Measurements from ENCODE around the gene SMAP2.

SMAP2 gene

DNA sequence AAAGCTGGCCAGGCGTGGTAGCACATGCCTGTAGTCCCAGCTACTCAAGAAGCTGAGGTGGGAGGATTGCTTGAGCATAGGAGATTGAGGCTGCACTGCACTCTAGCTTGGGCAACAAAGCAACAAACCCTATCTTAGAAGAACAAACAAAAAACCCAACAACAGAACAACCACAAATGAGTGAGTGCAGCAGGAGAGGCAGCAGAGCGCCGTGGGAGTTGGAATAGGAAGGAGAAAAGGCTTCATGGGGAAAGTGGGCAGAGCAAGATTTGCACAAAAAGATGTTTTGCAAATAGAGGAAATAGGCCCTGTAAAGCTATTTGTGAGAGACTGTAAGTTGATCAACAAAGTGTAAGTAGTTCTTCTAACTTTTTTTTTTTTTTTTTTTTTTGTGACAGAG lies 19.6 kb downstream of the SMAP2 start:
- H3K36me3 ChIP-seq (ENCODE audit: control insufficient read depth, insufficient read depth, low read length, severe bottlenecking) = no peaks in the 10 kb centered on the region
- H3K9ac ChIP-seq (ENCODE audit: low read length) = no peak overlapping the region
- no peak for DNase-seq (ENCODE audit: low read depth)
- H3K4me3 ChIP-seq (ENCODE audit: low read length) = no peak overlapping the region
- H3K4me1 ChIP-seq (ENCODE audit: control insufficient read depth, insufficient read depth, low read length) = peaks cover 51% of the 10 kb centered on the region
- H3K27me3 ChIP-seq (replicated peaks; ENCODE audit: control insufficient read depth, insufficient read depth, low read length) = no peaks in the 10 kb centered on the region
- H3K9me3 ChIP-seq (ENCODE audit: control insufficient read depth, low read length) = no peaks in the 10 kb centered on the region

DNA sequence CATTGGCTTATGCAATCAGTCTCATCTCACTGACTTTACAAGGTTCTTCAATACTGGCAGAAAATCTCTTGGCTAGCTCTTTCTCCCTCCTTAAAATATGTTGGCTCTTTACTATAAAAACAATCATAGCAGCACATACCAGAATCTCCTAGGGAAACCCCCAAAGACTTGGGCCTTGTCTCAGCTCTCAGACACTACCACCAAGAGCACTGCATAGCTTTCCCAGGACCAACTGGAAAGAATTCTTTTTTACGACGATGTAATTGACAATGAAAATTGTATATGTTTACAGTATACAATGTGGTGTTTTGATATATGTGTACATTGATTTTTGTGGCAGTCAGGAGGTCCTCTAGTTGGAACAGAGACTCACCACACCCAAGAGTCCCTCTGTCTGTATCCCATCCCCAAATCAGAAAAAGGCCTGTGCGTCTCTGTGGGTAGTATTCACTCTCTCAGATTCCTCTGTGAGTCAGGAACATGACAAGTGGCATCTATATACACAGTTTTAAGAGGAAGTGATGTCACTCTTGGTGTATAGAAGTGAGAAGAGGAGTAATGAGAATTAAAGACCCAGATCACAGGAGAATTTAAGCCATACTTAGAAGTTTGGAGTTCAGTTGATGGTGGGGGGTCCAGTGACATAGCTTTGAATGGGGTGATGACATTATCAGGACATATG lies 21.1 kb downstream of the SMAP2 start:
- no peak overlapping the region for H3K9ac ChIP-seq (ENCODE audit: low read length)
- peak; percentile 51 for DNase-seq (ENCODE audit: low read depth)
- no peak overlapping the region for H3K4me3 ChIP-seq (ENCODE audit: low read length)
- H3K27me3 ChIP-seq (replicated peaks; ENCODE audit: control insufficient read depth, insufficient read depth, low read length) = no peaks in the 10 kb centered on the region
- H3K36me3 ChIP-seq (ENCODE audit: control insufficient read depth, insufficient read depth, low read length, severe bottlenecking) = no peaks in the 10 kb centered on the region
- H3K4me1 ChIP-seq (ENCODE audit: control insufficient read depth, insufficient read depth, low read length) = peaks cover 45% of the 10 kb centered on the region
- no peaks in the 10 kb centered on the region for H3K9me3 ChIP-seq (ENCODE audit: control insufficient read depth, low read length)

DNA sequence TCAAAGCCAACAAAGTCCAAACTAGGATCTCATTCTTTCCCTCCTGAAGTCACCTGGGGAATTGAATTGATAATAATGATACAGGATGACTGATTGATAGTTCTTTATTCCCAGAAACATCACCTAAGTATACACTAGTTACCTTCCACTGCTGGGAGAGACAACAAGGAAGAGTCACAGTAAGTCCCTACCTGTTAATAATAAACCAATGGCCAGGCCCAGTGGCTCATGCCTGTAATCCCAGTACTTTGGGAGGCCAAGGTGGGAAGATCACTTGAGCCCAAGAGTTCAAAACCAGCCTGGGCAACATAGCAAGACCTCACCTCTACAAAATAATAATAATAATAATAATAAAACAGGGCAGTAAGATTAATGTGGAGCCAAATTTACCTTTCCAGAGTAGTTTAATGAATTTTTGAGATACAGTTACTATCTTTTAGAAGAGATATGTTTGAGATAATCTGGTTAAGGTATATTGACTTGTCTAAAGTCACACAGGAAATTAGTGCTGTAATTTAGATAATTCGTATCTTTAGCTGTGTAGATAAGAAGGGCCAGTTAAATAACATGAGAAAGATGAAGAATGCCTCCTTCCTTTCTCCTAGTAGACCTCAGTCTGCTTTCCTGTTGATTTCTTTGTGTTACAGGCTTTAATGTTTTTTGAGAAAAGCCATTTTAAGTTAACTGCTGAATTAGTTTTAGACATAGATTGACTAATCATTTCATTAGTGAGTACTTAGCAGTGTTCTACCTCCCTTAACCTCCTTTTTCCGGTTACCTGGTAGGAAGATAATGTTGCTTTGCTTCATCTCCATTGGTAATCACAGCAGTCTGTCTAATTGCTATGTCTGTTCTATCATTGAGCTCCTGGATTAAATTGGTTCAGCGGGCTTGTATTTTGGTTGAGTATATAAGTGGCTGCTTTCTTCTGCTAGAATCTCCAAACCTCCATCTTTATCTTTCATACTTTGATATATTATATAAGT lies 22.0 kb downstream of the SMAP2 start:
- no peak for DNase-seq (ENCODE audit: low read depth)
- H3K9me3 ChIP-seq (ENCODE audit: control insufficient read depth, low read length) = no peaks in the 10 kb centered on the region
- no peaks in the 10 kb centered on the region for H3K27me3 ChIP-seq (replicated peaks; ENCODE audit: control insufficient read depth, insufficient read depth, low read length)
- H3K36me3 ChIP-seq (ENCODE audit: control insufficient read depth, insufficient read depth, low read length, severe bottlenecking) = no peaks in the 10 kb centered on the region
- no peak overlapping the region for H3K9ac ChIP-seq (ENCODE audit: low read length)
- peaks cover 45% of the 10 kb centered on the region for H3K4me1 ChIP-seq (ENCODE audit: control insufficient read depth, insufficient read depth, low read length)
- no peak overlapping the region for H3K4me3 ChIP-seq (ENCODE audit: low read length)

DNA sequence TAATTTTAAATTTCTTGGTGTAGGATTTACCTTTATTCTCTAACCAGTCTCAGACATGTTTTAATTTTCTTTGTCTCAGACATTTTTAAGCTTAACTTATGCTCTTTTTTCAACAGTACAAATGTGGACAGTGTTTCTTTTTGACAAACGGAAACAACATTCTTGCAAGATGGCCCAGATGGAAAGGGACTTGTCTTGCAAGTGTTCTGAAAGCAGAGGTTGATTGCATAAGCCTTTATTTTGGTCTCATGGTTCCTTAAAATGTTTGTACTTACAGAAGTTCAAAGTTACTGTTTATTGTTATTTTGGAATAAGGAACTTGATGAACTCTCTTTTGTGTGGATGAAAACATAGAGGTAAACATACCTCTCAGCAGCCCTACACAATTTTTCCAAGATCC lies 22.9 kb downstream of the SMAP2 start:
- H3K4me3 ChIP-seq (ENCODE audit: low read length) = no peak overlapping the region
- H3K27me3 ChIP-seq (replicated peaks; ENCODE audit: control insufficient read depth, insufficient read depth, low read length) = no peaks in the 10 kb centered on the region
- no peaks in the 10 kb centered on the region for H3K36me3 ChIP-seq (ENCODE audit: control insufficient read depth, insufficient read depth, low read length, severe bottlenecking)
- no peaks in the 10 kb centered on the region for H3K9me3 ChIP-seq (ENCODE audit: control insufficient read depth, low read length)
- peaks cover 36% of the 10 kb centered on the region for H3K4me1 ChIP-seq (ENCODE audit: control insufficient read depth, insufficient read depth, low read length)
- no peak overlapping the region for H3K9ac ChIP-seq (ENCODE audit: low read length)
- DNase-seq (ENCODE audit: low read depth) = no peak

DNA sequence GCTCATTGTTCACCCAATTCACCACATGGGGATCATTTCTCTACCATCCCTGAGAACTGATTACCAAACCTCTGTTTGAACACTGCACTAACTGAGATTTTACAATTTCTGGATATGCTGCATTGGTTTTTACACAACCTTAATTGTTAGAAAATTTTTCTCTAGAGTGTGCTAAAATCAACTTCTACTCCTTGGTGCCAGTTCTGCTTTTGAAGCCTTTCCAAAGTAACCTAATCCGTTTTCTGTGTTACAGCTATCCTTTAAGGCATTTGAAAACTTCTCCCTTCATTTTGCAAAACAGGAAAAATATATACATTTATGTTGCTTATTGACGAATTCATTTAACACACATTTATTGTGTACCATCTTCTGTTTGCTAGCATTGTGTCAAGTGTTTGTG lies 23.7 kb downstream of the SMAP2 start:
- DNase-seq (ENCODE audit: low read depth) = no peak

DNA sequence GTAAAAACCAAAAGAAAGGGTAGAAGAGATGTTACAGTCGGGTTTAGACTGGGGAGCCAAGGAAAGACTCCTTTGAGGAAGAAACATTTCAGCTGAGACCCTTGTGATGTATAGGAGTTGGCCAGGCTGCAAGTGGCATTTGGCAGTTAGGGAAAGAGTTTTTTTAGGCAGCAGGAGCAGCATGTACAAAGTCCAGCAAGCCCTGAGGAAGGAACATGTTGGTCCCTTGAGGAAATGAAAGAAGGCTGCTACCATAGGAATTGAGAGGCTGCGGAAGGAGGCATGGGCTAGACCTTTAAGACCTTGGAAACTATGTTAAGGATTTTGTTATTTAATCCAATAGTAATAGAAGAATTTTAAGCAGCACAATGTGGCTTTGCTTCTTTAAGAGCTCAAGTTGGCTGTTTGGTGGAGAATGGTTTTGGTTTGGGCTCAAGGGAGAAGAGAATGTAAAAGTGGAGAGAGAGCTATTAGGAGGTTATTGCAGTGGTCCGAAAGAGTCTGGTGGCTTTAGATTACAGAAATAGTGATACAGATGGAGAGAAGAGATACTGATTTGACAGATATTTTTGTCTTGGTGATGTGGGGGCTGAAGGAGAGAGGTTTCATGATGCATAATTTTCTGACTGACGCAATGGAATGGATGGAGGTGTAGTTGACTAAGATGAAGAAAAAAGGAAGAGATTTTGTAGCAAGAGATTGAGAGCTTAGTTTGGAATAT lies 26.6 kb downstream of the SMAP2 start:
- Histone ChIP-seq H3K4me1 (ENCODE audit: control insufficient read depth, insufficient read depth, low read length) (peaks cover 22% of the 10 kb centered on the region), H3K27me3 (replicated peaks; ENCODE audit: control insufficient read depth, insufficient read depth, low read length) (no peaks in the 10 kb centered on the region), H3K4me3 (ENCODE audit: low read length) (no peak overlapping the region), H3K9me3 (ENCODE audit: control insufficient read depth, low read length) (no peaks in the 10 kb centered on the region), H3K36me3 (ENCODE audit: control insufficient read depth, insufficient read depth, low read length, severe bottlenecking) (no peaks in the 10 kb centered on the region), H3K9ac (ENCODE audit: low read length) (no peak overlapping the region)
- no peak for DNase-seq (ENCODE audit: low read depth)

More for the DNA sequence above, 23.7 kb downstream of the SMAP2 start:
- H3K9ac ChIP-seq (ENCODE audit: low read length) = no peak overlapping the region
- H3K27me3 ChIP-seq (replicated peaks; ENCODE audit: control insufficient read depth, insufficient read depth, low read length) = no peaks in the 10 kb centered on the region
- no peaks in the 10 kb centered on the region for H3K36me3 ChIP-seq (ENCODE audit: control insufficient read depth, insufficient read depth, low read length, severe bottlenecking)
- H3K4me1 ChIP-seq (ENCODE audit: control insufficient read depth, insufficient read depth, low read length) = peaks cover 30% of the 10 kb centered on the region
- H3K9me3 ChIP-seq (ENCODE audit: control insufficient read depth, low read length) = no peaks in the 10 kb centered on the region
- no peak overlapping the region for H3K4me3 ChIP-seq (ENCODE audit: low read length)

DNA sequence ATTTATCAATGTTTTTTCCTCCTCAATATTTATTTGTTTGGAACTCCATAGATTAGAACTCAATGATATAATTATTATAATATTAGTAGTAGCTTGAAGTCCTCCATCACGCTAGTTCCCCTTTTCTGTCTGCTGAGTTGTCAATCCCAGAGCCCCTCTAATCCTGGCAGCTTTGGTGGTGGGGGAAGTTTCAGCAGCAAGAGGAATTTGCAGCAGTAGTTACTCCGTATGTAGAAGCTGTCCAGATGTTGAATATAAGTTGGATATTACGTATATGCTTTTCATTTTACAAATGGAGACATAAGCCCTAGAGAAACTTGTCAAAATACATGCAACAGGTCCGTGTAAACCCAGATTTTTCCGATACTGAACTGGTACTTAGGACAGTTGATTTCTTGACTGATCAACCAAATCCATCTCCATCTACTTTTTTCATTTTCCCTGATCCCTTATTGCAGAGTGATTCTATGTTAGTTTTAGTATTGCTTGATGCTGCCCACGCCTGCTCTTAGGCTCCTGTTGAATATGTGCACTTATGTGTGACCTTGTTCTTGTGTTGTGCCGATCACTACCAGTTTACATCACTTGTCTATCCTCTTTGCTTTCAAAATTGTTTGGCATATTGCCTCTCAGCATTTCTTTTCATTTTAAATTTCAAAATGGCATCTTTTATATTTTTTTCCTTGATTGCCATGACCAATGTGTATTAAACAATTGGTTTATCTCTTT lies 28.1 kb downstream of the SMAP2 start:
- H3K4me3 ChIP-seq (ENCODE audit: low read length) = no peak overlapping the region
- peaks cover 13% of the 10 kb centered on the region for H3K4me1 ChIP-seq (ENCODE audit: control insufficient read depth, insufficient read depth, low read length)
- no peaks in the 10 kb centered on the region for H3K9me3 ChIP-seq (ENCODE audit: control insufficient read depth, low read length)
- H3K36me3 ChIP-seq (ENCODE audit: control insufficient read depth, insufficient read depth, low read length, severe bottlenecking) = no peaks in the 10 kb centered on the region
- H3K9ac ChIP-seq (ENCODE audit: low read length) = no peak overlapping the region
- DNase-seq (ENCODE audit: low read depth) = no peak
- no peaks in the 10 kb centered on the region for H3K27me3 ChIP-seq (replicated peaks; ENCODE audit: control insufficient read depth, insufficient read depth, low read length)

DNA sequence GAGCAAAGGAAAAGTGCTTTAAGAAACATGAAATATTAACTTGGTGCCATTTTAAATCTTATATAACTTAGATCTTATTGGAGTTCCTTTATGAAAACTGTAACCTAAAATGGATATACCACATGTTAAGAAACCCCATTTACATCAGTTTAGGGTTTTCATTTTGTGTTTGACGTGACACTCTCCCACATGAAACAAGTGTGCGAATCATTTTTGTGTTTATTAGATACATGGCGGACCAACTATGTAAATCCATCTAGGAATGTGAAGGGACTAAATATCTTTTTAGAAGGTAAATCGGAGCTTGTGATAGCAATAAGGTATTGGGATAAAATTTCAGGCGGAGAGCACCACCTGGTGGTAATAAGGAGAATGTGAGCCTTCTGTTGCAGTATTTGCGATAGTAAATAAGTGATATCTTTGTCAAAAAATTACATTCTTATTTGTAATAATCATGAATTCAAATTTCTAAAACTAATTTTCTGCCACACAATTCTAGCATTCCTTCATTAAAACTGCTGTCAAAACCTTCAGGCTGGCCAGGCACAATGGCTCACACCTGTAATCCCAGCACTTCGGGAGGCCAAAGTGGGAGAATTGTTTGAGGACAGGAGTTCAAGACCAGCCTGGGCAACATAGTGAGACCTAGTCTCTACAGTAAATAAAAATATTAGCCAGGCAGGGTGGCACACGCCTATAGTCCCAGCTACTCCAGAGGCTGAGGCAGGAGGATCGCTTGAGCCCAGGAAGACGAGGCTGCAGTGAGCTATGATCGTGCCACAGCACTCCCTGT lies 31.3 kb downstream of the SMAP2 start:
- Histone ChIP-seq H3K4me3 (ENCODE audit: low read length) (no peak overlapping the region), H3K9ac (ENCODE audit: low read length) (no peak overlapping the region), H3K27me3 (replicated peaks; ENCODE audit: control insufficient read depth, insufficient read depth, low read length) (no peaks in the 10 kb centered on the region), H3K4me1 (ENCODE audit: control insufficient read depth, insufficient read depth, low read length) (peaks cover 6% of the 10 kb centered on the region), H3K36me3 (ENCODE audit: control insufficient read depth, insufficient read depth, low read length, severe bottlenecking) (no peaks in the 10 kb centered on the region), H3K9me3 (ENCODE audit: control insufficient read depth, low read length) (no peaks in the 10 kb centered on the region)
- peak; percentile 77 for DNase-seq (ENCODE audit: low read depth)

DNA sequence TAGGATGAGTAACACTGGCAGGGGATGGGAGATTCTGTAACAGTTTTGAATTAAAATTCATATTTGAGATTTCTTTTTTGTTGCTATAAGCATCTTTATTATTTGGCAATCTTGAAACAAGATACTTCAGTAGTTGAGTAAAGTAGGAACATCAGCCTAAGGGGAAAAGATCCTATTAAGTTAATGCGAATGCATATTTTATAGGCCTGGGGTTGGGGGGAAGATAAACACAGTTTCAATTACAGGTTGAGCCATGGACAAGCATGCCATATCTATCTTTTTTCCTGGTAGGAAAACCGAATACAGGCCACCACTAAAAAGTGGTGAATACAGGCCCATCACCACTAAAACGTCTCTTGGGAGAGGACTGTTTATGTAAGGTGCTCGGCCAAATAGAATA lies 32.3 kb downstream of the SMAP2 start:
- peaks cover 3% of the 10 kb centered on the region for H3K4me1 ChIP-seq (ENCODE audit: control insufficient read depth, insufficient read depth, low read length)
- H3K27me3 ChIP-seq (replicated peaks; ENCODE audit: control insufficient read depth, insufficient read depth, low read length) = no peaks in the 10 kb centered on the region
- DNase-seq (ENCODE audit: low read depth) = peak; percentile 66
- no peak overlapping the region for H3K4me3 ChIP-seq (ENCODE audit: low read length)
- H3K9me3 ChIP-seq (ENCODE audit: control insufficient read depth, low read length) = no peaks in the 10 kb centered on the region
- no peaks in the 10 kb centered on the region for H3K36me3 ChIP-seq (ENCODE audit: control insufficient read depth, insufficient read depth, low read length, severe bottlenecking)
- H3K9ac ChIP-seq (ENCODE audit: low read length) = no peak overlapping the region

DNA sequence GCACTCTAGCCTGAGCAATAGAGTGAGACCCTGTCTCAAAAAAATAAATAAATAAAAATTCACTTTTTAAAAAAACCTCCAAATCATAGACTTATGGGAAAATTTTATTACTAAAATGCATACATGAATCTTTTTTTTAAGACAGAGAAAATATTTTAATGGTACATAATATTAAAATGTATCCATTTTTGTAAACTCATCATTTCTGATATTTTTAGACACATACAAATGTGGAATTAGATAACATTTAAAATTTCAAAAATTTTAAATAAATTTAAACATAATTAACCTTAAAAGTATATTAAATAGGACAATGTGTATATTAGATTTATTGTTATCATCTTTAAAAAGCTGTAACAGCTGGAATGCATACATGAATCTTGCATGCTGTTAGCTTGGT lies 33.9 kb downstream of the SMAP2 start:
- Histone ChIP-seq H3K27me3 (replicated peaks; ENCODE audit: control insufficient read depth, insufficient read depth, low read length) (no peaks in the 10 kb centered on the region), H3K9me3 (ENCODE audit: control insufficient read depth, low read length) (no peaks in the 10 kb centered on the region), H3K4me3 (ENCODE audit: low read length) (no peak overlapping the region), H3K9ac (ENCODE audit: low read length) (no peak overlapping the region), H3K36me3 (ENCODE audit: control insufficient read depth, insufficient read depth, low read length, severe bottlenecking) (no peaks in the 10 kb centered on the region), H3K4me1 (ENCODE audit: control insufficient read depth, insufficient read depth, low read length) (peaks cover 3% of the 10 kb centered on the region)
- no peak for DNase-seq (ENCODE audit: low read depth)

All from adipocyte (in vitro differentiated cells).